Liver (tissue), 9 donors: ENCODE data around the gene PIEZO2. TPM values are rescaled to one million over a fixed set of nuclear protein-coding genes. Genes with fewer than 3 reads are reported as not detected.

ENCODE experiments used
- DNase-seq: peaks from one replicate; pipeline ENCODE4 v3.0.0-alpha.2; 2017; ENCODE audit warnings: low spot score
- H3K27ac ChIP-seq, 2 donors: one replicate each; pipeline ENCODE4 v1.7.0; 2013; ENCODE audit warnings: inconsistent platforms in 2 of 2, low read length in 2 of 2, control low read depth in 1 of 2, low read depth in 1 of 2, mild to moderate bottlenecking in 1 of 2
- H3K27me3 ChIP-seq, 4 donors: one replicate each; pipeline versions ENCODE4 v1.6.1 to v1.7.0; 2013; ENCODE audit warnings: low read length in 3 of 4, inconsistent platforms in 1 of 4, mild to moderate bottlenecking in 1 of 4, moderate library complexity in 1 of 4; ENCODE audit not compliant: control insufficient read depth in 4 of 4, insufficient read depth in 4 of 4
- H3K36me3 ChIP-seq, 4 donors: one replicate each; pipeline versions ENCODE4 v1.6.1 to v1.7.0; 2013; ENCODE audit warnings: low read length in 3 of 4, mild to moderate bottlenecking in 3 of 4, low read depth in 1 of 4, moderate library complexity in 1 of 4; ENCODE audit not compliant: control insufficient read depth in 4 of 4, insufficient read depth in 3 of 4
- H3K4me1 ChIP-seq, 4 donors: one replicate each; pipeline versions ENCODE4 v1.6.1 to v1.7.0; 2013; ENCODE audit warnings: low read length in 3 of 4, mild to moderate bottlenecking in 3 of 4, moderate library complexity in 1 of 4; ENCODE audit not compliant: control insufficient read depth in 4 of 4, insufficient read depth in 4 of 4
- H3K4me3 ChIP-seq, 3 donors: one replicate each; pipeline versions ENCODE4 v1.6.1 to v1.7.0; 2013; ENCODE audit warnings: low read length in 3 of 3, control low read depth in 1 of 3, low read depth in 1 of 3, mild to moderate bottlenecking in 1 of 3
- H3K9ac ChIP-seq, 2 donors: one replicate each; pipeline ENCODE4 v1.7.0; 2013; ENCODE audit warnings: low read length in 2 of 2, mild to moderate bottlenecking in 2 of 2, moderate library complexity in 2 of 2, control low read depth in 1 of 2, low read depth in 1 of 2
- H3K9me3 ChIP-seq, 4 donors: one replicate each; pipeline versions ENCODE4 v1.6.1 to v1.7.0; 2013; ENCODE audit warnings: low read length in 3 of 4; ENCODE audit not compliant: control insufficient read depth in 4 of 4
- ATF3 ChIP-seq: IDR thresholded peaks from 2 replicates; pipeline ENCODE4 v1.6.1; 2016; ENCODE audit warnings: antibody characterized with exemption
- CTCF ChIP-seq: fragments of 150-350 bp; IDR thresholded peaks from 2 replicates; pipeline ENCODE4 v1.5.1; 2017; ENCODE audit warnings: improper control_type of control experiment, low read depth, low read length; ENCODE audit not compliant: missing input control
- EGR1 ChIP-seq, 2 donors: IDR thresholded peaks; 2 replicates each; pipeline ENCODE4 v1.6.1; 2016 to 2018; ENCODE audit warnings: antibody characterized with exemption in 2 of 2, low read depth in 2 of 2
- FOXA1 ChIP-seq: IDR thresholded peaks from 2 replicates; pipeline ENCODE4 v1.6.1; 2016; ENCODE audit warnings: antibody characterized with exemption
- FOXA2 ChIP-seq: IDR thresholded peaks from 2 replicates; pipeline ENCODE4 v1.6.1; 2016; ENCODE audit warnings: antibody characterized with exemption
- GABPA ChIP-seq, 2 donors: IDR thresholded peaks in 1 of 2; conservative IDR thresholded peaks in 1 of 2; 2 replicates each; pipeline ENCODE4 v1.6.1; 2016; ENCODE audit warnings: antibody characterized with exemption in 2 of 2, mild to moderate bottlenecking in 1 of 2, moderate library complexity in 1 of 2
- HNF4A ChIP-seq, 2 donors: conservative IDR thresholded peaks; 2 replicates each; pipeline ENCODE4 v1.6.1; 2016; ENCODE audit warnings: antibody characterized with exemption in 2 of 2, mild to moderate bottlenecking in 2 of 2
- HNF4G ChIP-seq: IDR thresholded peaks from 2 replicates; pipeline ENCODE4 v1.6.1; 2016; ENCODE audit warnings: antibody characterized with exemption
- JUND ChIP-seq, 2 donors: IDR thresholded peaks; 2 replicates each; pipeline ENCODE4 v1.6.1; 2016; ENCODE audit warnings: antibody characterized with exemption in 2 of 2
- MAX ChIP-seq: IDR thresholded peaks from 2 replicates; pipeline ENCODE4 v1.6.1; 2016; ENCODE audit warnings: antibody characterized with exemption
- NR2F2 ChIP-seq: IDR thresholded peaks from 2 replicates; pipeline ENCODE4 v1.6.1; 2016; ENCODE audit warnings: antibody characterized with exemption
- REST ChIP-seq: IDR thresholded peaks from 2 replicates; pipeline ENCODE4 v1.6.1; 2016; ENCODE audit warnings: antibody characterized with exemption, mild to moderate bottlenecking
- RXRA ChIP-seq, 2 donors: IDR thresholded peaks; 2 replicates each; pipeline ENCODE4 v1.6.1; 2017 to 2018; ENCODE audit warnings: antibody characterized with exemption in 2 of 2, mild to moderate bottlenecking in 1 of 2
- SP1 ChIP-seq: IDR thresholded peaks from 2 replicates; pipeline ENCODE4 v1.6.1; 2018; ENCODE audit warnings: antibody characterized with exemption, mild to moderate bottlenecking
- TAF1 ChIP-seq: conservative IDR thresholded peaks from 2 replicates; pipeline ENCODE4 v1.6.1; 2016; ENCODE audit warnings: antibody characterized with exemption, mild to moderate bottlenecking
- YY1 ChIP-seq: IDR thresholded peaks from 2 replicates; pipeline ENCODE4 v1.6.1; 2016; ENCODE audit warnings: antibody characterized with exemption, mild to moderate bottlenecking
- ZBTB33 ChIP-seq: IDR thresholded peaks from 2 replicates; pipeline ENCODE4 v1.6.1; 2016; ENCODE audit warnings: antibody characterized with exemption
- WGBS: extraction: QIAGEN DNeasy Blood & Tissue Kit; methylation state at CpG from one replicate; pipeline ENCODE4 v1.1.7; 2013; 5-methylcytosine and 5-hydroxymethylcytosine counted together
- polyA plus RNA-seq, 2 donors: library from polyadenylated mRNA; stranded (reverse) in 1 of 2; unstranded in 1 of 2; fragments of 200-250 nt in 1 of 2; fragments of >200 nt in 1 of 2; fragmentation: Nextera tagmentation in 1 of 2; extraction: Ambion mirVana in 1 of 2; gene quantifications; one replicate each; pipeline versions ENCODE4 v1.2.1 to v1.2.3, GENCODE V29; 2013 to 2015
- total RNA-seq, 2 donors: library from RNA; depleted of rRNA; stranded (reverse); fragments of >200 nt; gene quantifications; one replicate each; pipeline ENCODE4 v1.2.3, GENCODE V29; 2014
- donor health status: healthy.
- donor health status: healthy.
- donor health status: healthy.
- donor health status: healthy.
- donor health status: healthy.

Gene PIEZO2
- total and polyA plus RNA-seq, 4 donors = 1.1 to 12.3 (median 4.8) TPM

- 88% methylated on average over 6 of the region's 6 CpGs for WGBS
- H3K9me3 ChIP-seq = no peaks in the 10 kb centered on the region
- no peak overlapping the region for H3K27ac ChIP-seq
- no peak for DNase-seq
- H3K4me3 ChIP-seq = no peak overlapping the region
- no peaks in the 10 kb centered on the region for H3K4me1 ChIP-seq
- H3K9ac ChIP-seq = no peak overlapping the region
- TF ChIP-seq RXRA (IDR thresholded peaks at IDR 0.05) = no peak
- TF ChIP-seq ATF3 = no peak
- TF ChIP-seq YY1 = no peak
- no peak for TF ChIP-seq GABPA (IDR thresholded peaks at IDR 0.05 in 1 of 2, conservative IDR thresholded peaks at IDR 0.05 in 1 of 2)
- TF ChIP-seq FOXA1 = no peak
- TF ChIP-seq EGR1 (IDR thresholded peaks at IDR 0.05; ENCODE audit: low read depth in 2 of 2) = no peak
- TF ChIP-seq REST = no peak
- TF ChIP-seq ZBTB33 = no peak
- H3K36me3 ChIP-seq = no peaks in the 10 kb centered on the region
- no peaks in the 10 kb centered on the region for H3K27me3 ChIP-seq
Observed at GRCh38 chr18:10707294-10707693, 442.1 kb downstream of the PIEZO2 start.

- no peaks in the 10 kb centered on the region for H3K9me3 ChIP-seq
- no peak for TF ChIP-seq CTCF
- TF ChIP-seq JUND (IDR thresholded peaks at IDR 0.05) = no peak
- no peak for TF ChIP-seq YY1
- TF ChIP-seq HNF4A (conservative IDR thresholded peaks at IDR 0.05) = no peak
- no peak for TF ChIP-seq FOXA2
- TF ChIP-seq FOXA1 = no peak
- no peak for TF ChIP-seq MAX
- TF ChIP-seq SP1 = no peak
- no peak for TF ChIP-seq NR2F2
- no peak for TF ChIP-seq HNF4G
- no peak for TF ChIP-seq TAF1
- no peak for TF ChIP-seq ATF3
- no peak for TF ChIP-seq EGR1 (IDR thresholded peaks at IDR 0.05; ENCODE audit: low read depth in 2 of 2)
- no peak for TF ChIP-seq RXRA (IDR thresholded peaks at IDR 0.05)
- no peak for TF ChIP-seq REST
- TF ChIP-seq GABPA (IDR thresholded peaks at IDR 0.05 in 1 of 2, conservative IDR thresholded peaks at IDR 0.05 in 1 of 2) = no peak
- no peak overlapping the region for H3K9ac ChIP-seq
- H3K27ac ChIP-seq = no peak overlapping the region
- no peaks in the 10 kb centered on the region for H3K27me3 ChIP-seq
- no peaks in the 10 kb centered on the region for H3K4me1 ChIP-seq
- WGBS = 39% methylated on average over 3 of the region's 3 CpGs
- H3K4me3 ChIP-seq = no peak overlapping the region
- H3K36me3 ChIP-seq = no peaks in the 10 kb centered on the region
- no peak for DNase-seq
Observed at GRCh38 chr18:10705786-10706185, 443.6 kb downstream of the PIEZO2 start.
